Peyer's patch (tissue), 4 donors: ENCODE data around the gene ZBTB7C. TPM values are rescaled to one million over a fixed set of nuclear protein-coding genes. Genes with fewer than 3 reads are reported as not detected.

Experiments
- DNase-seq, 3 donors: peaks; one replicate each; pipeline ENCODE4 v3.0.0-alpha.2; 2017 to 2019
- H3K27ac ChIP-seq, 4 donors: fragments of 200-600 bp; sonication (generic); one replicate each; pipeline ENCODE4 v1.5.1; 2016 to 2019
- H3K27me3 ChIP-seq, 2 donors: fragments of 200-600 bp; sonication (generic); one replicate each; pipeline ENCODE4 v1.5.1; 2019
- H3K36me3 ChIP-seq, 3 donors: fragments of 200-600 bp; sonication (generic); one replicate each; pipeline ENCODE4 v1.5.1; 2016 to 2019
- H3K4me1 ChIP-seq, 4 donors: fragments of 200-600 bp; sonication (generic); one replicate each; pipeline ENCODE4 v1.5.1; 2016 to 2019
- H3K4me3 ChIP-seq, 4 donors: fragments of 200-600 bp; sonication (generic); 1 replicate in 3 of 4; 2 replicates in 1 of 4; pipeline ENCODE4 v1.5.1; 2016 to 2019; ENCODE audit warnings: mild to moderate bottlenecking in 1 of 4
- H3K9me3 ChIP-seq, 4 donors: fragments of 200-600 bp; sonication (generic); one replicate each; pipeline ENCODE4 v1.5.1; 2016 to 2019; ENCODE audit warnings: mild to moderate bottlenecking in 1 of 4
- POLR2A ChIP-seq, 2 donors: fragments of 450-650 bp; IDR thresholded peaks; one replicate each; pipeline ENCODE4 v1.5.1; 2017; ENCODE audit warnings: antibody characterized with exemption in 2 of 2, mild to moderate bottlenecking in 2 of 2, moderate library complexity in 2 of 2
- total RNA-seq, 4 donors: library from RNA; depleted of rRNA; stranded (reverse); fragments of >200 nt; gene quantifications; one replicate each; pipeline ENCODE4 v1.1.0, GENCODE V29; 2016
- TF ChIP-seq, protein P1 (sequence below), 6 experiments: fragments of 450-650 bp in 4 of 6; fragments of 200-600 bp in 2 of 6; sonication (generic) in 1 of 6; IDR thresholded peaks; one replicate each; pipeline ENCODE4 v1.5.1; 2017 to 2019; ENCODE audit warnings: antibody characterized with exemption in 6 of 6, mild to moderate bottlenecking in 3 of 6, moderate library complexity in 1 of 6

Gene ZBTB7C
- total RNA-seq, 4 donors from 2014 or later = 10.5 to 15.7 (median 14.2) TPM

DNA sequence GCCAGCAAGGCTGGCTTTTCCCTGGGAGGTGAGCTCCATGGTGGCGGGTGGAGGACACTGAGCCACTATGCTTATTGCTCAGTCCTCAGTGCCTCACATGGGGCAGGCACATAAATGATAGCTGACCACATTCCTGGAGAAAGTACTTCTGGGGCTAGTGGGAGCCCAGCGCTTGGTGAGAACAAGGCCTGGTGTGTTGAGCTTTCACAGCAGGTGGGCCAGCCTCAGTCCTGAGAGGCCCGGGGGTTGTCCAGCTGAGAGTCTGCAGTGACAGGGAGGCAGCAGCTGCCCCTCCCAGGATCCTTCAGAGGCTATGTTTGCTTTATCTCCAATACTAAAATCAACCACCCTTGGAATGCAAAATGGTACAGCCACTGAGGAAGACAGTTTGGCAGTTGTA is 217.7 kb downstream of the ZBTB7C start:
- H3K9me3 ChIP-seq = no peaks in the 10 kb centered on the region
- no peaks in the 10 kb centered on the region for H3K36me3 ChIP-seq
- H3K4me1 ChIP-seq = peaks cover 0 to 5% (median 0%) of the 10 kb centered on the region in 4 donors
- DNase-seq = no peak
- TF ChIP-seq POLR2A (IDR thresholded peaks at IDR 0.05) = no peak
- TF ChIP-seq, protein P1, sequence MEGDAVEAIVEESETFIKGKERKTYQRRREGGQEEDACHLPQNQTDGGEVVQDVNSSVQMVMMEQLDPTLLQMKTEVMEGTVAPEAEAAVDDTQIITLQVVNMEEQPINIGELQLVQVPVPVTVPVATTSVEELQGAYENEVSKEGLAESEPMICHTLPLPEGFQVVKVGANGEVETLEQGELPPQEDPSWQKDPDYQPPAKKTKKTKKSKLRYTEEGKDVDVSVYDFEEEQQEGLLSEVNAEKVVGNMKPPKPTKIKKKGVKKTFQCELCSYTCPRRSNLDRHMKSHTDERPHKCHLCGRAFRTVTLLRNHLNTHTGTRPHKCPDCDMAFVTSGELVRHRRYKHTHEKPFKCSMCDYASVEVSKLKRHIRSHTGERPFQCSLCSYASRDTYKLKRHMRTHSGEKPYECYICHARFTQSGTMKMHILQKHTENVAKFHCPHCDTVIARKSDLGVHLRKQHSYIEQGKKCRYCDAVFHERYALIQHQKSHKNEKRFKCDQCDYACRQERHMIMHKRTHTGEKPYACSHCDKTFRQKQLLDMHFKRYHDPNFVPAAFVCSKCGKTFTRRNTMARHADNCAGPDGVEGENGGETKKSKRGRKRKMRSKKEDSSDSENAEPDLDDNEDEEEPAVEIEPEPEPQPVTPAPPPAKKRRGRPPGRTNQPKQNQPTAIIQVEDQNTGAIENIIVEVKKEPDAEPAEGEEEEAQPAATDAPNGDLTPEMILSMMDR (IDR thresholded peaks at IDR 0.05) = no peak
- H3K27me3 ChIP-seq = no peaks in the 10 kb centered on the region
- no peak overlapping the region for H3K27ac ChIP-seq
- H3K4me3 ChIP-seq = no peak overlapping the region

DNA sequence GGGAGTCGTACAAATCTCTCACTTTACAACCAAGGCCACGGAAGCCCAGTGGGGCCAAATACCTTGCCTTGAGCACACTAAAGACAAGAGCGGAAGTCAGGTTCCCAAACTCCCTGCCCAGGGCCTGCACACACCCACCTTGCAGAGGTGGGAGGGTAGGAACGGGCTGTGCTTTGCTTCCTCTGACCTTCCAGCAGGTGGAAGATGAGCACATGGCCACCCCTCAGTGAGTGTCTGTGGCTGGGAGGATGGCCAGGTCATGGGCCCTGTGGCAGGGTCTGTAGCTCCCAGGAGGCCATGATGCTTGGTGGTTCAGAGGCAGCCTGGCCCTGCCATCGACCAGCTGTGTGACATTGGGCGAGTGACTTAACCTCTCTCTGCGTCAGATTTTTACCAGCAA is 218.2 kb downstream of the ZBTB7C start:
- H3K27me3 ChIP-seq = no peaks in the 10 kb centered on the region
- no peaks in the 10 kb centered on the region for H3K9me3 ChIP-seq
- H3K36me3 ChIP-seq = no peaks in the 10 kb centered on the region
- no peak for DNase-seq
- no peak overlapping the region for H3K4me3 ChIP-seq
- no peak overlapping the region for H3K27ac ChIP-seq
- TF ChIP-seq, protein P1 (IDR thresholded peaks at IDR 0.05) = no peak
- no peak for TF ChIP-seq POLR2A (IDR thresholded peaks at IDR 0.05)
- H3K4me1 ChIP-seq = peaks cover 0 to 5% (median 0%) of the 10 kb centered on the region in 4 donors

DNA sequence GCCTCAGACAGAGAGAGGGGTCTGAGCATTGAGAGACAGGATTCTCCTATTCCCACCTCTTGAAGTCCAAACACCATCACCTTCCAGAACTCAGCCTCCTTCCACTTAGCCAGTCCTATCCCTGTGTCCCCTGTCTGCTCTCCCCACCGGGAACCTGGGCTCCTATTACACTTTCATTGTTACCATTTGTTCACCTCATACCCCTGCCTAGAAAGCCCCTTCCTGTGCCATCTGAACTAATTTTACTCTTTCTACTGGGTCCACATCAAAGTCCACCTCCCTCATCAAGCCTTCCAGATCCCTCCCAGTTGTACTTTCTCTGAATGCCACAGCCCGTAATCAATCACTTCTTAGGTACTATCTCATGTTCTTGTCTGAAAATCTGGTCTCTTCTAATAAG is 220.6 kb downstream of the ZBTB7C start:
- TF ChIP-seq POLR2A (IDR thresholded peaks at IDR 0.05) = no peak
- TF ChIP-seq, protein P1 (IDR thresholded peaks at IDR 0.05) = no peak
- H3K9me3 ChIP-seq = no peaks in the 10 kb centered on the region
- no peak overlapping the region for H3K27ac ChIP-seq
- DNase-seq = no peak
- H3K4me3 ChIP-seq = no peak overlapping the region
- no peaks in the 10 kb centered on the region for H3K27me3 ChIP-seq
- peaks cover 0 to 5% (median 0%) of the 10 kb centered on the region in 4 donors for H3K4me1 ChIP-seq
- no peaks in the 10 kb centered on the region for H3K36me3 ChIP-seq

DNA sequence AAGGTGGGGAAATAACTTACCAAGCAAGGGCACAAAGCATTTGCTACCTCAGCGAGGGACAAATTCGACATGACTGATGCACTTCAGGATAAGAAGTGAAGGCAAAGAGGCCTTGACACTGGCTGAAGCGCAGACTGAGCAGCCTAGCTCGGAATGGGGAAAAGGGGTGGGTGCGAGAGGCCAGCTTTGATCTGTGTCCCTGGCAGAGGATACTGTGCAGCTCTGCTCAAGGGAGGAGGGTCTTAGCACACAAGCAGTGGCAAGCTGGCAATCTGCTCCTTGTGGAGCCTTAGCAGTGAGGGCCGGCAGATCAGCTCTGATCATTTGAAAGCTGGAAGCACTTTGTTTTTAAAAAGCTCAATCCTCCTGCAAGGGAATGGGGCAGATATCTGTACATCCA is 222.3 kb downstream of the ZBTB7C start:
- Histone ChIP-seq H3K4me1 (no peaks in the 10 kb centered on the region), H3K9me3 (no peaks in the 10 kb centered on the region), H3K4me3 (no peak overlapping the region), H3K36me3 (no peaks in the 10 kb centered on the region), H3K27me3 (no peaks in the 10 kb centered on the region), H3K27ac (no peak overlapping the region)
- DNase-seq = no peak
- no peak for TF ChIP-seq POLR2A (IDR thresholded peaks at IDR 0.05)
- TF ChIP-seq, protein P1 (IDR thresholded peaks at IDR 0.05) = no peak

DNA sequence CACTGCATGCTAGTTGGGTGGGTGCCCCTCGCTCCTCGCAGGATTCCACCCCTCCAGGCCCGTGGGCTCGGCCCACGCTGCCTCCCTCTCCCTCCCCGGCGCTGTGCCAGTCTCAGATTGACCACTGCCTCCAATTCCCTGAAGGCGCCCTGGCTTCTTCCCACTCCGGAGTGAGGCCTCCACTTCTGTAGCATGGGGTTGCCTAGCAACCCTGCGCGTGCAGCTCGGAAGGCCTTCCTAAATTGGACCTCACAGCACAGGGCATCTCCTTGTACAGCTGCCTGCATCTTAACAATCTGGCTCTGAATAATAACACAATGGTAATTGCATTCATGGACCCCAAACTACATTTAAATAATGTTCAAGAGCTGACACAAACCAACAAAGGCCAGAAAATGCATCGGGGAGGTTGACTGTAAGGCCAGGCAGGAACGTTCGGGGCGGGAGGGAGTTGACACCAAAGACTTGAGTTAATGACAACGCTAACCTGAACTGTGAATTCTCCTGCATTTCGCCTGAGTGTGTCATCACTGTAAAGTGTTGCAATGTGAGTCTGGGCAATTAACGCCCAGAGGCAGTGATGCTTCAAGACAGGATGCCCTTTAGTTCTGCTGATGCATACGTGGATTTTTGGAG is 222.9 kb downstream of the ZBTB7C start:
- Histone ChIP-seq H3K9me3 (no peaks in the 10 kb centered on the region), H3K4me1 (no peaks in the 10 kb centered on the region), H3K27ac (no peak overlapping the region), H3K27me3 (no peaks in the 10 kb centered on the region), H3K36me3 (no peaks in the 10 kb centered on the region), H3K4me3 (no peak overlapping the region)
- no peak for TF ChIP-seq POLR2A (IDR thresholded peaks at IDR 0.05)
- TF ChIP-seq, protein P1 (IDR thresholded peaks at IDR 0.05) = no peak
- DNase-seq = no peak

DNA sequence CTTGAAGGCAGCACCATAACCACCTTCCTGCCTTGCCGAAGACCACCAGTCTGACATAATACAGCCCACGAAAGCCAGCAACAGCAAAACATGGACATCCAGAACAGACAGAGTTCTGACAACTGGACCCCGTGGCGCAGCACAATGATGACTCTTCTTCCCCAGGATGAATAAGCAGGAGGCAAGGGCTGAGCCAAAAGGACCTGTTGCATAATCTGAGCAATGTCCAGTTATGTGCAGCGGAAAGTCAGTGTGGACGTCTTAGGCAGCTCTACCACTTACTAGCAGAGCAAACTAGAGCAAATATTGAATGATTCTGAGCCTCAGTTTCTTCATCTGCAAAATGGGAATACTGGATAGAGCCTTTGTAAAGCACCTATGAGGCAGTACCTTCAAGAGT is 225.1 kb downstream of the ZBTB7C start:
- Histone ChIP-seq H3K9me3 (no peaks in the 10 kb centered on the region), H3K27me3 (no peaks in the 10 kb centered on the region), H3K4me1 (no peaks in the 10 kb centered on the region), H3K36me3 (no peaks in the 10 kb centered on the region), H3K27ac (no peak overlapping the region), H3K4me3 (no peak overlapping the region)
- DNase-seq = no peak
- no peak for TF ChIP-seq POLR2A (IDR thresholded peaks at IDR 0.05)
- TF ChIP-seq, protein P1 (IDR thresholded peaks at IDR 0.05) = no peak
